NCI-H510A (cell line): ENCODE data around the gene ERRFI1.

Experiments used
- DNase-seq: peaks from one replicate; lab custom pipeline; 2025; lab: John Stamatoyannopoulos, UW

Gene ERRFI1

DNA sequence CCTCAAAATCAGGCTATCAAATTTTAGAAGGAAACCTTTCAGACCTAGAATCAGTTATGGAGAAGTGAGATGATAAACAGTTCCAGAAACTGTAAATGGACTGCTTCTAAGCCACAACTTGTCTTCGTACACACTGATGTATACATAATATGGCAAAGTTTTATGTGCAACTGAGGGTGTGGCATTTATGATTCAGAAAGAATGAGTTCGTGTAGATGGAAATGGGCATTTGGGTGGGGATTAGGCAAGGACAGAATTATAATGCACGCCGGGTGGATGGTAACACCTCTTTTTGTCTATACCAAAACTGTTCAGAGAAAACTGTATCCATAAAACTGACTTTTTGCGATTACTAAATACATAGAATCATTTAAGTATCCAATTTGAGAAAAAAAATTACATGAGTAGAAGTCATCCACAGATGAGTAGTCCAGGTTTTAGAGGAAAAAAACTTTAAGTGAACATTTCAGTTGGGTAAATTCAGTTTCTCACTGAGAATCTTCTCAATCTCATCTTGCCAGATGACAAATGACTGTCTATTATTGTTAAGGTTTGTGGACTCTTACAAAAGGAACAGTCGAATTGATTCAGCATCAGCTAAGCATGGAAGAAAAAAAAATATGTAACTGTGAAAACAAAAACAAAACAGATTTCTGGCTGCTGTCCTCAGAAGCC lies 22.5 kb downstream of the ERRFI1 start:
- DNase-seq, result no peak

DNA sequence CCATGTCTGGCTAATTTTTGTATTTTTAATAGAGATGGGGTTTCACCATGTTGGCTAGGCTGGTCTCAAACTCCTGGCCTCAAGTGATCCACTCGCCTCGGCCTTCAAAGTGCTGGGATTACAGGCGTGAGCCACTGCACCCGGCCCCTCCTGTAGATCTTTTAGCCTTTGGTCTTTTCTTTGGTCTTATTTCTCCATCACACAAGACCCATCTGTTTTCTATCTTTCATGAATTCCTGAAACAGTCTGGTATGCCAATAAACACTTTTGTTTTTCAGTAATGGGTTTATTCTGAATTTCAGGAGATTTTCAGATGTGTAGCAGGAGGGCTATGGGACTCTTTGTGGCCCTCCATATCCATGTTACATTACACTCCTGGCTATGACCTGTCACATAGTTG lies 23.2 kb downstream of the ERRFI1 start:
- no peak for DNase-seq

DNA sequence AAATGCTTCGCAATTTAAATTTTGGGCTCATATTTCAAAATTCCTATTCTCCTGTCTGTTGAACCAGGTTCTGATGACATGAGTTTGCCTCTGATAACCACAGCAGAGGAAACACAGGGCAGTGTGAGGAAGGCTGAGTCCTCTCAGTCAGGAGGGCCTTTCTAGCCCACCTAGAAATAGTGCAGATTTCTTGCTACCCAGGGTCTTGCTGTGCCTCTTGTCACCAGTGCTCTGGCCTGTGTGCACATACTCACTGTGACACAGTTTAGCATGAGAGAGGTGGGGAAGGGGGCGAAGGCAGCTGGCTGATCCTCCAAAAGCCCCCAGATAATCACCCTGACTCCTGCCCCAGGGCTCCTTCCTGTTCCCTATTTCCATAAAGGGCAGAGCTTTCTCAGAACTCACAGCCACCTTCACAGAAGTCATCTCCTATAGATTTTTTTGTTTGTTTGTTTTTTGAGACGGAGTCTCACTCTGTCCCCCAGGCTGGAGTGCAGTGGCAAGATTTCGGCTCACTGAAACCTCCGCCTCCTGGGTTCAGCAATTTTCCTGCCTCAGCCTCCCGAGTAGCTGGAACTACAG lies 23.7 kb downstream of the ERRFI1 start:
- no peak for DNase-seq

GRCh38 chr1:7995437-7995836 lies 30.7 kb downstream of the ERRFI1 start:
- DNase-seq, result no peak

DNA sequence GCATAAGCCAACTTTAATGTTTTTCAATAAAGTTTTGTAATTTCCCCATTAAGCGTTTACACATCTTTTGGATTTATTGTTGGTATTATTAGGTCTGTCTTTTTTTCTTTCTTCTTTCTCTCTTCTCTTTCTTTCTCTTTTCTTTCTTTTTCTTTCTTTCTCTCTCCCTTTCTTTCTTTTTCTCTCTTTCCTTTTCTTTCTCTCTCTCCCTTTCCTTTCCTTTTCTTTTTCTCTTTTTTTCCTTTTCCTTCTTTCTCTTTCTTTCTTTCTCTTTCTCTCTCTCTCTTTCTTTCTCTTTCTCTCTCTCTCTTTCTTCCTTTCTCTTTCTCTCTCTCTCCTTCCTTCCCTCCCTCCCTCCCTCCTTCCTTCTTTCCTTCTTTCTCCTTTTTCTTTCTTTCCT lies 31.3 kb downstream of the ERRFI1 start:
- DNase-seq, result no peak

GRCh38 chr1:7993593-7994479 lies 32.3 kb downstream of the ERRFI1 start:
- DNase-seq, result no peak

DNA sequence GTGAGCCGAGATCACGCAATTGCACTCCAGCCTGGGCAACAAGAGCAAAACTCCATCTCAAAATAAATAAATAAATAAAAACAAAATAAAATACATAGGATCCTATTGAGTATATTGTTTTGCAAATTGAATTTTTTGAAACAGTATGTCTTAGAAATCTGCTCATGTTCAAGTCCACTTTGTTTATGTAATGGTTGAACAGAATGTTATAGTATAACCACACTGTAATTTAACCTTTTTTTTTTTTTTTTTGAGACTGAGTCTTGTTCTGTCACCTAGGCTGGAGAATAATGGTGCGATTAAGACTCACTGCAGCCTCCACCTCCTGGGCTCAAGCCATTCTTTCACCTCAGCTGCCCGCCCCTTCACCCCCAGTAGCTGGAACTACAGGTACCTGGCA lies 33.2 kb downstream of the ERRFI1 start:
- DNase-seq, result no peak

DNA sequence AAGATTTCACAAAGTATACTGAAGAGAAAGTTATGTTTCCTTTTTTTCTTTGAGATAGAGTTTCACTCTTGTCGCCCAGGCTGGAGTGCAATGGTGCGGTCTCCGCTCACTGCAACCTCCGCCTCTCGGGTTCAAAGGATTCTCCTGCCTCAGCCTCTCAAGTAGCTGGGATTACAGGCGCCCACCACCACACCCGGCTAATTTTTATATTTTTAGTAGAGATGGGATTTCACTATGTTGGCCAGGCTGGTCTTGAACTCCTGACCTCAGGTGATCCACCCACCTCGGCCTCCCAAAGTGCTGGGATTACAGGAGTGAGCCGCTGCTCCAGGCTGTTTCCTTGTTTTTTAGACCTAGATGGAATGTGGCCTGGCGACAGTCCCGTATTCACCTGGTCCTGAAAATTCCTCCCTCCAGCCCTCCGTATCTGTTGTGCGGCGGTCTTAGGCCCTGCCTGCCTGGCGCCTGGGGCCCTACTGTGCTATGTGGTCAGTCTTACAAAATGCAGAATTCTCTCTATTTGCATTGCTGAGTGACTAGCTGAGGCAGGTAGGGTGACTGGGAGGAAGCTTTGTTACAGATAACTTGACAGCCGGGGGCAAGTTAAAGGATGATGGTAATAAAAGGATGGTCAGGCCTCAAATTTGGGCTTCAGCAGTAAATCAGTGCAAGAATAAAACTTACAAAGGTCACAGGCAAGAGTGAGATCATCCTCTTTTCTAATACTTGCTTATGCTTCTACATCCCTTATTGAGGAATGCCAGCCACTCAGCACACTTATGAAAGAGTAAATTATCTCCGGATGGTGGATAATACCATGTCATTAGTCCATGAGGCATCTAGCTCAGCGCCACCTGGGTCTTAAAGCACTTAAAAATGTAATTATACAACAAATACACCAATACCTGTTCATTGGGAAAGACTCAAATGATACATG lies 34.3 kb downstream of the ERRFI1 start:
- no peak for DNase-seq

GRCh38 chr1:7989762-7990428 lies 36.2 kb downstream of the ERRFI1 start:
- no peak for DNase-seq

- DNase-seq, result no peak
Observed at GRCh38 chr1:7988576-7988975, 37.5 kb downstream of the ERRFI1 start.

GRCh38 chr1:7987528-7987927 lies 38.6 kb downstream of the ERRFI1 start:
- DNase-seq, result no peak

GRCh38 chr1:7985851-7986612 lies 40.1 kb downstream of the ERRFI1 start:
- no peak for DNase-seq

GRCh38 chr1:7984811-7985210 lies 41.3 kb downstream of the ERRFI1 start:
- DNase-seq, result peak; percentile 24

- DNase-seq, result no peak
Observed at GRCh38 chr1:7983086-7983778, 42.9 kb downstream of the ERRFI1 start.

DNA sequence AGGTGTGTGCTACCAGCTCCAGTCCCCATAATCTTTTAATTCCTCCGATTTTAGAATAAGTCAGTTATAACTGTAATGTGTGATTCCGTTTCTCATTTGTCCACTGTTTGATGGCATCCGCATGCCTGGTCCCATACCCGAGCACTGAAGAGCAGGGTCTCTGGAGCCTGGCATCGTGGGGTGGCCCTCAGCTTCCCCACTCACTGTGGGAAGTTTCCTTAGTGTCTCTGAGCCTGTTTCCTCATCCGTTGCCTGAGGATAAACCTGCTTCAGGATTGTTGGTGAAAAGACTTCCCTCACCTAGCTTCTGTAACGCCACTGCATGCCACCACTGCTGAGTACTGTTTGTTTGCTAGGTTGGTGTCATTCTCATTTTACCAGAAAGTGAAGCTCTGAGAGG lies 45.1 kb downstream of the ERRFI1 start:
- no peak for DNase-seq

- peak; percentile 91 for DNase-seq
Observed at GRCh38 chr1:7975212-7975865, 50.8 kb downstream of the ERRFI1 start.

DNA sequence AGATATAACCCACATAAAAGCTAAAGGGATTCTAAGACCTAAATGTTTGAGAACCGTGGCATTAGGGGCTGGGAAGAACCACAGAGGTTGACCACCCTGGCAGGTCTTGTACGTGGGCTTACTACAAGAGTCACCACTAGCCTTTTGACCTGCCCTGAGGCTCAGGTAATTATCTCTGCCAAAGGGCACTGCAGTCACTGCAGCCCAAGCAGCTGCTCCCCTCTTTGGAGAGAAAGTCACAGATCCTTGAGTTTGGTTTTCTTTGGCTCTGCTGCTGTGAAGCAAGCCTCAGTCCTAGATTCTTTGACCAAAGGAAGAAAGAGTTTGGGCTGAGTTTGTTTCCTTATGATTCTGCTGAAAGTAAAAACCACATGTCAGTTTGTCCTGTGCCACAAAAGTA lies 53.0 kb downstream of the ERRFI1 start:
- DNase-seq, result no peak

DNA sequence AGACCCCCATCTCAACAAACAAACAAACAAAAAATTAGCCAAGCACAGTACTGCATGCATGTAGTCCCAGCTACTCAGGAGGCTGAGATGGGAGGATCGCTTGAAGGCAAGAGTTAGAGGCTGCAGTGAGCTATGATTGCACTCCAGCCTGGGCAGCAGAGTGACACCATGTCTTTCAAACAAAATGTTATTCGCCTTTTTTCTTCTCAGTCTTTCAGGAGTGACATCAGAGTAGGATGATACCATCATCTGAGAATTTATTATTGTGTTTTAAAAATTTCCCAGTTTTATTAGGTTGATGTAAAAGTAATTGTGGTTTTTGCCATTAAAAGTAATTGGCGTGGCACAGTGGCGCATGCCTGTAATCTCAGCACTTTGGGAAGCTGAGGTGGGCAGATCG lies 53.8 kb downstream of the ERRFI1 start:
- DNase-seq, result no peak

DNA sequence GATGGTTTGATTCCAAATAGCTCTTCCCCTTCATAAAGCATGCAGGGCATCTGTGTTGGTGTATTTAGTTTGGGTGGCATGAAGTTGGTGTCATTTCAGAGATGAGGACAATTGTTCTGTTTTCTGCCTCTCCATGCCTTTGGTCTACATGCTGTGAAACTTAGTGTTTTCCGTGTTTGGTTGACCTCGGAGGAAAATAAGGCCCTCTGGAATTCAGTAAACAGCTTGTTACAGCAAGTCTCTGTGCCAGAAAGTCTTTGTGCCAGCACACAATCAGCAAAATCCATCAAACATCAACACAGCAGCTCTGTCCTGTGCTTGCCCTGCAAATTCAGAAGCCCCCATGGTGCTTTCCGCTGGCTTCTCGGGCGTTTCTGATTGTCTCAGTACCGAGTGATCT lies 55.1 kb downstream of the ERRFI1 start:
- no peak for DNase-seq

DNA sequence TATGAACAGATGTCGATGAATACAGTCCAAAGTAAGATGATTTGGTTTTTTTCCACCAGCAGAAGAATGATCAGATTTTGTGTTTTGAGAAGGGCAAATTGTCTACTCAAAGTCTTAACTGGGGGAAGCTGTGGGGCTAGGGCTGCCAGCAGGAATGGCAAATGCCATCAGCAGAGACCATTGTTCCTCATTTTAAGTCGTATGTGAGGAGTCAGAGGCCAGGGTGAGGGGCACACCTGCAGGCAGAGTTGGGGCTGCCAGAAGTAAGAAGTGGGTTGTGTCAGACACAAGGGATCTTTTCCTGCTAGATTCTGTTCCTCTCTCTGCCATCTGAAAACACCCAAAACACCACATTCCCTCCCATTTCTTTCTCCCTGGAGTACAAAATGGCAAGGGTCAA lies 55.9 kb downstream of the ERRFI1 start:
- no peak for DNase-seq
